Endodermal cell (in vitro differentiated cells): ENCODE results near the gene ANKRD22. TPM values are rescaled to one million over a fixed set of nuclear protein-coding genes. Genes with fewer than 3 reads are reported as not detected.
"Not testable (repeated sequence)": the region's sequence is repeated elsewhere in the genome, so short reads cannot be mapped to it uniquely, and the experiment has no call there.

ENCODE experiments used
- DNase-seq: peaks from one replicate; pipeline ENCODE4 v3.0.0-alpha.2; 2017
- H3K27ac ChIP-seq: 2 replicates; pipeline ENCODE4 v1.5.1; 2013; ENCODE audit warnings: mild to moderate bottlenecking, low read depth, low read length, moderate library complexity
- H3K27me3 ChIP-seq: 2 replicates; pipeline ENCODE4 v1.6.1; 2013; ENCODE audit warnings: mild to moderate bottlenecking, low read length, moderate library complexity; ENCODE audit not compliant: insufficient read depth, control insufficient read depth, poor library complexity, severe bottlenecking
- H3K36me3 ChIP-seq: 2 replicates; pipeline ENCODE4 v1.7.0; 2013; ENCODE audit warnings: mild to moderate bottlenecking, low read length, moderate library complexity; ENCODE audit not compliant: control insufficient read depth, insufficient read depth
- H3K4me1 ChIP-seq: one replicate; pipeline ENCODE4 v1.7.0; 2013; ENCODE audit warnings: low read length; ENCODE audit not compliant: control insufficient read depth, insufficient read depth
- H3K4me3 ChIP-seq: 2 replicates; pipeline ENCODE4 v1.5.1; 2013; ENCODE audit warnings: mild to moderate bottlenecking, low read length, moderate library complexity
- H3K9ac ChIP-seq: 2 replicates; pipeline ENCODE4 v1.6.1; 2013; ENCODE audit warnings: mild to moderate bottlenecking, low read length, moderate library complexity; ENCODE audit not compliant: poor library complexity, severe bottlenecking; ENCODE audit errors: extremely low read depth
- H3K9me3 ChIP-seq: 2 replicates; pipeline ENCODE4 v1.6.1; 2013; ENCODE audit warnings: mild to moderate bottlenecking, low read length, moderate library complexity; ENCODE audit not compliant: control insufficient read depth
- H3K27ac Mint-ChIP-seq: 2 replicates; pipeline ENCODE4 v1.8.0; 2020; ENCODE audit warnings: mixed read lengths
- H3K27me3 Mint-ChIP-seq: 2 replicates; pipeline ENCODE4 v1.8.0; 2021; ENCODE audit warnings: mild to moderate bottlenecking, mixed read lengths; ENCODE audit not compliant: insufficient read depth
- H3K36me3 Mint-ChIP-seq: 2 replicates; pipeline ENCODE4 v1.8.0; 2020; ENCODE audit warnings: low read depth, mixed read lengths
- H3K4me1 Mint-ChIP-seq: 2 replicates; pipeline ENCODE4 v1.8.0; 2020; ENCODE audit warnings: mixed read lengths
- H3K4me3 Mint-ChIP-seq: 2 replicates; pipeline ENCODE4 v1.8.0; 2020; ENCODE audit warnings: mild to moderate bottlenecking, moderate library complexity, mixed read lengths
- H3K9me3 Mint-ChIP-seq: 2 replicates; pipeline ENCODE4 v1.8.0; 2020; ENCODE audit warnings: mild to moderate bottlenecking, mixed read lengths
- CTCF ChIP-seq: fragments of 200-600 bp; sonication (generic); conservative IDR thresholded peaks from 2 replicates; pipeline ENCODE4 v1.5.0; 2021; ENCODE audit warnings: antibody characterized with exemption, mild to moderate bottlenecking
- WGBS, 2 experiments: methylation state at CpG; one replicate each; pipeline versions ENCODE4 v1.1.5 to v1.1.7; 2013; ENCODE audit warnings: missing lambda C conversion rate in 2 of 2, mixed read lengths in 1 of 2; ENCODE audit not compliant: insufficient coverage in 1 of 2, insufficient read length in 1 of 2; 5-methylcytosine and 5-hydroxymethylcytosine counted together
- total RNA-seq, 2 donors: library from RNA; stranded (reverse); fragmentation: NEBNext Ultra II Directional in 1 of 2; extraction: Animal tissue kit (Norgen Biotek cat#: 25700) in 1 of 2; gene quantifications; 2 replicates in 1 of 2; 3 replicates in 1 of 2; pipeline ENCODE4 v1.2.1, GENCODE V29; 2021

The ANKRD22 gene
- total RNA-seq, 2 donors from 2014 or later = not detected

- Histone ChIP-seq H3K36me3 (no peaks in the 10 kb centered on the region), H3K4me3 (no peak overlapping the region), H3K27me3 (peaks cover 83% of the 10 kb centered on the region), H3K9me3 (no peaks in the 10 kb centered on the region), H3K9ac (no peak overlapping the region), H3K4me1 (no peaks in the 10 kb centered on the region), H3K27ac (no peak overlapping the region)
- H3K4me3 Mint-ChIP-seq = no peak overlapping the region
- no peak for TF ChIP-seq CTCF
- peaks cover 19% of the 10 kb centered on the region for H3K27me3 Mint-ChIP-seq
- H3K4me1 Mint-ChIP-seq = no peaks in the 10 kb centered on the region
- H3K36me3 Mint-ChIP-seq = no peaks in the 10 kb centered on the region
- H3K27ac Mint-ChIP-seq = no peak overlapping the region
- no peaks in the 10 kb centered on the region for H3K9me3 Mint-ChIP-seq
- WGBS, 2 experiments = 88 to 90% methylated on average over 3 to 5 of the region's 5 CpGs
- no peak for DNase-seq
Observed at GRCh38 chr10:88840881-88841280, 10.8 kb downstream of the ANKRD22 start.

GRCh38 chr10:88840104-88840503 is 11.5 kb downstream of the ANKRD22 start:
- Mint-ChIP-seq H3K27ac (no peak overlapping the region), H3K4me3 (no peak overlapping the region), H3K27me3 (peaks cover 19% of the 10 kb centered on the region), H3K36me3 (no peaks in the 10 kb centered on the region), H3K4me1 (no peaks in the 10 kb centered on the region), H3K9me3 (no peaks in the 10 kb centered on the region)
- 64% methylated on average over 3 of the region's 3 CpGs; no CpG with 5 or more reads in 1 of the 2 experiments for WGBS, 2 experiments
- no peak overlapping the region for H3K4me3 ChIP-seq
- H3K27ac ChIP-seq = no peak overlapping the region
- no peaks in the 10 kb centered on the region for H3K9me3 ChIP-seq
- no peaks in the 10 kb centered on the region for H3K4me1 ChIP-seq
- no peak overlapping the region for H3K9ac ChIP-seq
- no peak for TF ChIP-seq CTCF
- H3K36me3 ChIP-seq = no peaks in the 10 kb centered on the region
- no peak for DNase-seq
- peaks cover 90% of the 10 kb centered on the region for H3K27me3 ChIP-seq

GRCh38 chr10:88838766-88839350 is 12.8 kb downstream of the ANKRD22 start:
- Histone ChIP-seq H3K36me3 (no peaks in the 10 kb centered on the region), H3K4me3 (no peak overlapping the region), H3K9me3 (no peaks in the 10 kb centered on the region), H3K9ac (no peak overlapping the region), H3K4me1 (no peaks in the 10 kb centered on the region), H3K27ac (no peak overlapping the region), H3K27me3 (peaks cover 98% of the 10 kb centered on the region)
- no peak overlapping the region for H3K27ac Mint-ChIP-seq
- peaks cover 18% of the 10 kb centered on the region for H3K27me3 Mint-ChIP-seq
- H3K4me3 Mint-ChIP-seq = no peak overlapping the region
- H3K9me3 Mint-ChIP-seq = no peaks in the 10 kb centered on the region
- no peaks in the 10 kb centered on the region for H3K36me3 Mint-ChIP-seq
- peaks cover 1% of the 10 kb centered on the region for H3K4me1 Mint-ChIP-seq
- WGBS, 2 experiments = 90 to 94% methylated on average over 5 of the region's 5 CpGs
- peak; percentile 59 for DNase-seq
- TF ChIP-seq CTCF = peak; percentile 52

GRCh38 chr10:88837632-88838031 is 14.0 kb downstream of the ANKRD22 start:
- not testable (repeated sequence) for H3K27ac ChIP-seq, H3K9ac ChIP-seq, H3K36me3 ChIP-seq, H3K36me3 Mint-ChIP-seq, H3K9me3 Mint-ChIP-seq, H3K4me3 Mint-ChIP-seq, H3K4me1 Mint-ChIP-seq, DNase-seq, H3K4me3 ChIP-seq, H3K27ac Mint-ChIP-seq, H3K4me1 ChIP-seq, H3K9me3 ChIP-seq
- H3K27me3 Mint-ChIP-seq = peaks cover 26% of the 10 kb centered on the region
- peaks cover 100% of the 10 kb centered on the region for H3K27me3 ChIP-seq
